Neural cell (in vitro differentiated cells): ENCODE measurements around the gene RFC2. TPM values are rescaled to one million over a fixed set of nuclear protein-coding genes. Genes with fewer than 3 reads are reported as not detected.
"Not testable (repeated sequence)": the region's sequence is repeated elsewhere in the genome, so short reads cannot be mapped to it uniquely, and the experiment has no call there.

Experiments
- H2AFZ ChIP-seq: fragments of 200-600, 300-800 bp; sonication (generic), shearing (Covaris generic); 2 replicates; pipeline ENCODE4 v1.6.0; 2014; ENCODE audit warnings: low read depth, mild to moderate bottlenecking, antibody characterized with exemption, low read length, moderate library complexity
- H3F3A ChIP-seq: fragments of 200-600 bp; shearing (Covaris generic); 2 replicates; pipeline ENCODE4 v1.6.1; 2016; ENCODE audit warnings: mild to moderate bottlenecking, moderate library complexity, mixed read lengths, antibody characterized with exemption, low read length; ENCODE audit not compliant: insufficient read depth, poor library complexity, severe bottlenecking
- H3K27ac ChIP-seq: fragments of 200-600, 300-800 bp; sonication (generic), shearing (Covaris generic); 2 replicates; pipeline ENCODE4 v1.5.1; 2014; ENCODE audit warnings: mild to moderate bottlenecking, low read length, moderate library complexity
- H3K27me3 ChIP-seq: fragments of 300-800, 200-600 bp; sonication (generic), shearing (Covaris generic); 2 replicates; pipeline ENCODE4 v1.6.0; 2014; ENCODE audit warnings: mild to moderate bottlenecking, low read depth, low read length, moderate library complexity; ENCODE audit not compliant: insufficient read depth
- H3K36me3 ChIP-seq: fragments of 300-800, 200-600 bp; sonication (generic), shearing (Covaris generic); 2 replicates; pipeline ENCODE4 v1.5.1; 2014; ENCODE audit warnings: mild to moderate bottlenecking, antibody characterized with exemption, low read length, moderate library complexity; ENCODE audit not compliant: insufficient read depth
- H3K4me2 ChIP-seq: fragments of 300-800, 200-600 bp; sonication (generic), shearing (Covaris generic); 2 replicates; pipeline ENCODE4 v1.6.0; 2014; ENCODE audit warnings: mild to moderate bottlenecking, low read length
- H3K4me3 ChIP-seq: fragments of 300-800, 200-600 bp; sonication (generic), shearing (Covaris generic); 2 replicates; pipeline ENCODE4 v1.5.1; 2014; ENCODE audit warnings: mild to moderate bottlenecking, low read length, moderate library complexity
- H3K79me2 ChIP-seq: fragments of 200-600 bp; shearing (Covaris generic); replicated peaks from 2 replicates; pipeline ENCODE4 v1.6.0; 2014; ENCODE audit warnings: mild to moderate bottlenecking, low read length, moderate library complexity; ENCODE audit not compliant: insufficient read depth
- H3K9ac ChIP-seq: fragments of 300-800, 200-600 bp; sonication (generic), shearing (Covaris generic); 2 replicates; pipeline ENCODE4 v1.6.1; 2016; ENCODE audit warnings: mild to moderate bottlenecking, low read length, mixed read lengths
- H3K9me2 ChIP-seq: fragments of 200-600 bp; shearing (Covaris generic); 2 replicates; pipeline ENCODE4 v1.6.1; 2016; ENCODE audit warnings: mild to moderate bottlenecking, low read length, mixed read lengths; ENCODE audit not compliant: insufficient read depth
- H3K9me3 ChIP-seq: fragments of 200-600, 300-800 bp; sonication (generic), shearing (Covaris generic); 2 replicates; pipeline ENCODE4 v1.6.1; 2016; ENCODE audit warnings: mild to moderate bottlenecking, mixed run types, low read length, moderate library complexity, mixed read lengths
- H4K20me1 ChIP-seq: fragments of 200-600 bp; shearing (Covaris generic); 2 replicates; pipeline ENCODE4 v1.6.1; 2016; ENCODE audit warnings: mild to moderate bottlenecking, mixed run types; ENCODE audit not compliant: insufficient read depth
- EP300 ChIP-seq: fragments of 450-650 bp; conservative IDR thresholded peaks from 2 replicates; pipeline ENCODE4 v1.6.1; 2014; ENCODE audit warnings: antibody characterized with exemption, mild to moderate bottlenecking, moderate library complexity; ENCODE audit not compliant: poor library complexity, severe bottlenecking
- EZH2 ChIP-seq: fragments of 200-600, 300-800 bp; shearing (Covaris generic), sonication (generic); IDR thresholded peaks from 2 replicates; pipeline ENCODE4 v1.6.1; 2014; ENCODE audit warnings: antibody characterized with exemption, low read length, borderline replicate concordance, mild to moderate bottlenecking; ENCODE audit not compliant: insufficient read depth, poor library complexity, severe bottlenecking
- MXI1 ChIP-seq: fragments of 450-650 bp; conservative IDR thresholded peaks from 2 replicates; pipeline ENCODE4 v1.6.1; 2014; ENCODE audit warnings: antibody characterized with exemption, mild to moderate bottlenecking; ENCODE audit not compliant: poor library complexity, severe bottlenecking
- POLR2AphosphoS5 ChIP-seq: IDR thresholded peaks from 2 replicates; pipeline ENCODE4 v1.6.1; 2012
- RAD21 ChIP-seq: fragments of 450-650 bp; conservative IDR thresholded peaks from 2 replicates; pipeline ENCODE4 v1.6.1; 2014; ENCODE audit warnings: antibody characterized with exemption, mild to moderate bottlenecking, moderate library complexity
- REST ChIP-seq: IDR thresholded peaks from 2 replicates; pipeline ENCODE4 v1.6.1; 2012; ENCODE audit warnings: borderline replicate concordance
- SMC3 ChIP-seq: fragments of 450-650 bp; conservative IDR thresholded peaks from 2 replicates; pipeline ENCODE4 v1.6.1; 2014; ENCODE audit warnings: antibody characterized with exemption, mild to moderate bottlenecking, moderate library complexity; ENCODE audit not compliant: poor library complexity
- TAF1 ChIP-seq: IDR thresholded peaks from 2 replicates; pipeline ENCODE4 v1.6.1; 2012; ENCODE audit warnings: low read depth
- polyA plus RNA-seq: library from polyadenylated mRNA; depleted of rRNA; stranded (reverse); fragments of >200 nt; gene quantifications from 2 replicates; pipeline ENCODE4 v1.2.3, GENCODE V29; 2014
- TF ChIP-seq, protein P1 (sequence below): fragments of 450-650 bp; IDR thresholded peaks from 2 replicates; pipeline ENCODE4 v1.5.1; 2014; ENCODE audit warnings: antibody characterized with exemption, mild to moderate bottlenecking, moderate library complexity; ENCODE audit not compliant: poor library complexity, severe bottlenecking

The RFC2 gene
- polyA plus RNA-seq, 1 donor from 2014 or later: 20.9 TPM

- Histone ChIP-seq H3K27ac (no peak overlapping the region), H3K36me3 (no peaks in the 10 kb centered on the region), H3F3A (no peaks in the 10 kb centered on the region), H3K9me3 (no peaks in the 10 kb centered on the region), H3K4me3 (no peak overlapping the region), H3K9ac (no peak overlapping the region), H2AFZ (no peak overlapping the region), H3K4me2 (no peak overlapping the region), H3K9me2 (no peaks in the 10 kb centered on the region), H3K79me2 (no peaks in the 10 kb centered on the region), H3K27me3 (no peaks in the 10 kb centered on the region), H4K20me1 (no peaks in the 10 kb centered on the region)
- TF ChIP-seq SMC3 (no peak), REST (no peak), MXI1 (no peak), TAF1 (no peak), EZH2 (no peak), POLR2AphosphoS5 (no peak), EP300 (no peak), RAD21 (no peak)
- TF ChIP-seq, protein P1, sequence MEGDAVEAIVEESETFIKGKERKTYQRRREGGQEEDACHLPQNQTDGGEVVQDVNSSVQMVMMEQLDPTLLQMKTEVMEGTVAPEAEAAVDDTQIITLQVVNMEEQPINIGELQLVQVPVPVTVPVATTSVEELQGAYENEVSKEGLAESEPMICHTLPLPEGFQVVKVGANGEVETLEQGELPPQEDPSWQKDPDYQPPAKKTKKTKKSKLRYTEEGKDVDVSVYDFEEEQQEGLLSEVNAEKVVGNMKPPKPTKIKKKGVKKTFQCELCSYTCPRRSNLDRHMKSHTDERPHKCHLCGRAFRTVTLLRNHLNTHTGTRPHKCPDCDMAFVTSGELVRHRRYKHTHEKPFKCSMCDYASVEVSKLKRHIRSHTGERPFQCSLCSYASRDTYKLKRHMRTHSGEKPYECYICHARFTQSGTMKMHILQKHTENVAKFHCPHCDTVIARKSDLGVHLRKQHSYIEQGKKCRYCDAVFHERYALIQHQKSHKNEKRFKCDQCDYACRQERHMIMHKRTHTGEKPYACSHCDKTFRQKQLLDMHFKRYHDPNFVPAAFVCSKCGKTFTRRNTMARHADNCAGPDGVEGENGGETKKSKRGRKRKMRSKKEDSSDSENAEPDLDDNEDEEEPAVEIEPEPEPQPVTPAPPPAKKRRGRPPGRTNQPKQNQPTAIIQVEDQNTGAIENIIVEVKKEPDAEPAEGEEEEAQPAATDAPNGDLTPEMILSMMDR: no peak
These were observed 28.8 kb downstream of the RFC2 start for GRCh38 chr7:74225400-74225799.

DNA sequence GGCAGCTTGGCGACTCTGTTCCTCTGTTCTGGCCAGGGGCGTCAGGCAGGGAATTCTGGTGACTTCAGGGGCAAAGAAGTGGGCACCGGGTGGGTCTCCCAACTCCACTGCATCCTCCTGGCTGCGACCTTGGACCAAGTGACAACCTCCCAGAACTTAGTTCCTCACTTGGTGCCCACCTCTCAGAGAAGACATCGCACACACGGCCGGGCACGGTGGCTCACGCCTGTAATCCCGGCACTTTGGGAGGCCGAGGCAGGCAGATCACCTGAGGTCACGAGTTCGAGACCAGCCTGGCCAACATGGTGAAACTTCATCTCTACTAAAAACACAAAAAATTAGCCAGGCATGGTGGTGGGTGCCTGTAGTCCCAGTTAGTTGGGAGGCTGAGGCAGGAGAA is 29.3 kb downstream of the RFC2 start:
- not testable (repeated sequence) for H3K27ac ChIP-seq

DNA sequence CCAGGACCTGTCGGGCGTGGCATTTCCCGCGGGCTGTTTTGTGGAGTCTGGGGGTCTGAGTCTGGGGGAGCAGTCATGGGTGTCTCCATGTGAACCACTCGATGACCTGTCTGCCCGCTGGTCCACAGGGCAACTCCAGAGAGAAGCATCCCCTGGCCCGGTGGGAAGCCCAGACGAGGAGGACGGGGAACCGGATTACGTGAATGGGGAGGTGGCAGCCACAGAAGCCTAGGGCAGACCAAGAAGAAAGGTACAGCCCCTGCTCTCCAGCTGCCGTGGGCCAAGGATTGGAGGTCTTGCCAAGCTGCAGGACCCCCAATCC is 29.7 kb downstream of the RFC2 start:
- Histone ChIP-seq H3K27me3 (no peaks in the 10 kb centered on the region), H4K20me1 (no peaks in the 10 kb centered on the region), H3K9ac (no peak overlapping the region), H3K9me3 (no peaks in the 10 kb centered on the region), H3K79me2 (no peaks in the 10 kb centered on the region), H3F3A (no peaks in the 10 kb centered on the region), H2AFZ (no peak overlapping the region), H3K4me2 (no peak overlapping the region), H3K36me3 (no peaks in the 10 kb centered on the region), H3K9me2 (no peaks in the 10 kb centered on the region), H3K27ac (no peak overlapping the region), H3K4me3 (no peak overlapping the region)
- TF ChIP-seq MXI1 (no peak), REST (no peak), RAD21 (no peak), POLR2AphosphoS5 (no peak), EZH2 (no peak)

More for the DNA sequence above, 29.3 kb downstream of the RFC2 start:
- H2AFZ ChIP-seq, H3K9me2 ChIP-seq, H3K36me3 ChIP-seq, H3K4me3 ChIP-seq, H3K27me3 ChIP-seq, H3K4me2 ChIP-seq, H3K79me2 ChIP-seq, H3K9ac ChIP-seq, H3K9me3 ChIP-seq, H3F3A ChIP-seq, H4K20me1 ChIP-seq: not testable (repeated sequence)
